ENCODE results near the gene NKD1. TPM values are rescaled to one million over a fixed set of nuclear protein-coding genes. Genes with fewer than 3 reads are reported as not detected.

The NKD1 gene
- total and polyA plus RNA-seq, 2 of the 8 experiments (the other 6 are each of a cell fraction or from before 2014, with no cell fraction given), result 0.70 to 4.5 TPM

DNA sequence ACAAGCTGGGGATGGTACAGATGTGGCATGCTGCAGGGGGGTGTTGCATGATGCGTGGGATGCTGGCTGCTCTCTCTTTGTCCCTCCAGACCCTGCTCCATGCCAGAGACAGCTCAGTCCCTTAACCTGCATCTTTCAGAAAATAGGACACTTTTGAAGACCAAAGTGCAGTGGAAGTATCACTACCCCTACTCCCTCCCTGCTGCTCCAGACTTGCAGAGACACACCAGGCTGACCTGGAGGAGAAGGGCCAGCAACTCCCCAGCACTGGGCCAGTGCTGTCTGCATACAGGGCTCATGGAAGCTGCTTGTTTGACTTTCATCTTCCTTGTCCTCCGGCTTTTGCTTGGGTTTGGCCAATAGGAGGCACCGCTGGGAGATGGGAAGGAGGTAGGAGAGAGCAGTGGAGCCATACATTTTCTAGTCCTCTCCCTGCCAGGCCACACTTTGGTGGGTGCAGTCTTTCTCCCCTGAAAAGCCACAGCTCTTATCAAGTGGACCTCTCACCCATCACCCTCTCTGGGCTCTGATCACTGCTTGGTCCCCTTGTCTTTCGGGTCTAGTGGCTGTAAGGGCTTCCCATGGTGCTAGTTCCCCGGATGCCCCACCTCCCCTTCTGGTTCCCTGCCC is 46.1 kb upstream of the NKD1 start:
- Histone ChIP-seq H3K18ac (ENCODE audit: extremely low read depth, low read length) (no peak overlapping the region), H4K91ac (replicated peaks; ENCODE audit: insufficient read length, low read length) (no peak overlapping the region), H3K14ac (ENCODE audit: insufficient read length) (no peak overlapping the region), H3K9ac (replicated peaks in 1 of 4; ENCODE audit: extremely low read depth in 1 of 4, low read depth in 3 of 4, low read length in 3 of 4) (no peak overlapping the region), H4K20me1 (replicated peaks in 1 of 2; ENCODE audit: control insufficient read depth in 1 of 2, insufficient read depth in 2 of 2, low read length in 2 of 2) (no peaks in the 10 kb centered on the region), H2BK5ac (ENCODE audit: low read depth, low read length) (no peak overlapping the region), H3K9me3 (ENCODE audit: insufficient read depth in 2 of 2, low read depth in 1 of 2, low read length in 1 of 2) (no peaks in the 10 kb centered on the region), H3K27me3 (replicated peaks in 1 of 4; ENCODE audit: control insufficient read depth in 3 of 4, extremely low read depth in 1 of 4, insufficient read depth in 3 of 4, low read length in 3 of 4) (no peaks in the 10 kb centered on the region), H3K4ac (replicated peaks; ENCODE audit: insufficient read length, low read depth, low read length) (no peak overlapping the region), H3K4me3 (ENCODE audit: extremely low read depth in 1 of 4, insufficient read depth in 2 of 4, low read depth in 3 of 4, low read length in 4 of 4) (no peak overlapping the region), H2AK5ac (ENCODE audit: low read depth, low read length) (no peak overlapping the region), H3K56ac (replicated peaks; ENCODE audit: insufficient read length, low read depth, low read length) (no peak overlapping the region), H3K27ac (ENCODE audit: low read depth, low read length) (no peak overlapping the region), H2BK12ac (ENCODE audit: low read depth, low read length) (no peak overlapping the region; the same call in 1 of the 2 replicates), H3K4me1 (replicated peaks in 1 of 4; ENCODE audit: control insufficient read depth in 3 of 4, insufficient read depth in 4 of 4, low read length in 3 of 4) (peaks cover 0 to 5% (median 2%) of the 10 kb centered on the region in 4 experiments; a peak in 4 of 7 replicates), H3K23ac (ENCODE audit: insufficient read length) (no peak overlapping the region), H2BK15ac (ENCODE audit: low read length) (no peak overlapping the region), H3K79me2 (ENCODE audit: control insufficient read depth in 1 of 2, insufficient read depth in 2 of 2, low read length in 2 of 2) (no peaks in the 10 kb centered on the region), H3K23me2 (ENCODE audit: low read depth, low read length) (no peaks in the 10 kb centered on the region), H4K8ac (ENCODE audit: extremely low read depth, insufficient read depth, low read length) (no peak overlapping the region), H4K5ac (ENCODE audit: insufficient read length, low read depth, low read length) (no peak overlapping the region), H2BK20ac (ENCODE audit: low read length) (0 out of 2 replicates have a peak overlapping the region, but pooled peaks have one; percentile 13), H3K4me2 (ENCODE audit: insufficient read depth in 1 of 2, low read depth in 2 of 2, low read length in 2 of 2) (no peak overlapping the region), H2AFZ (ENCODE audit: low read length) (no peak overlapping the region), H3K36me3 (ENCODE audit: control insufficient read depth in 2 of 4, insufficient read depth in 4 of 4, low read length in 3 of 4) (no peaks in the 10 kb centered on the region), H3K79me1 (ENCODE audit: low read depth, low read length) (no peaks in the 10 kb centered on the region), H2BK120ac (replicated peaks; ENCODE audit: low read depth, low read length) (no peak overlapping the region)
- ChIA-PET CTCF (ENCODE audit: partially characterized antibody) (interaction anchor here (1.2 to 1.7 kb wide), 3 partner anchors 8 to 52 kb away, joined by 3 to 5 read pairs (median 3); no protein-coding TSS in a partner anchor), POLR2A (ENCODE audit: partially characterized antibody) (interaction anchor here (0.6 kb wide), 1 partner anchor 8 kb away, joined by 3 read pairs; no protein-coding TSS in a partner anchor)
- no peak for DNase-seq (ENCODE audit: low read depth in 1 of 2, low spot score in 2 of 2)
- FAIRE-seq, result no peak
- 87% methylated on average over 5 of the region's 5 CpGs; no CpG with 5 or more reads in 1 of the 2 experiments for WGBS, 2 experiments (ENCODE audit: extremely low coverage in 1 of 2, insufficient coverage in 1 of 2, insufficient read length in 1 of 2, insufficient replicate concordance in 2 of 2, low coverage in 1 of 2, low lambda C conversion rate in 2 of 2, missing lambda C conversion rate in 1 of 2)
- TF ChIP-seq POU5F1 (IDR thresholded peaks at IDR 0.05; ENCODE audit: low read depth, low read length), result no peak
- TF ChIP-seq, protein P1, sequence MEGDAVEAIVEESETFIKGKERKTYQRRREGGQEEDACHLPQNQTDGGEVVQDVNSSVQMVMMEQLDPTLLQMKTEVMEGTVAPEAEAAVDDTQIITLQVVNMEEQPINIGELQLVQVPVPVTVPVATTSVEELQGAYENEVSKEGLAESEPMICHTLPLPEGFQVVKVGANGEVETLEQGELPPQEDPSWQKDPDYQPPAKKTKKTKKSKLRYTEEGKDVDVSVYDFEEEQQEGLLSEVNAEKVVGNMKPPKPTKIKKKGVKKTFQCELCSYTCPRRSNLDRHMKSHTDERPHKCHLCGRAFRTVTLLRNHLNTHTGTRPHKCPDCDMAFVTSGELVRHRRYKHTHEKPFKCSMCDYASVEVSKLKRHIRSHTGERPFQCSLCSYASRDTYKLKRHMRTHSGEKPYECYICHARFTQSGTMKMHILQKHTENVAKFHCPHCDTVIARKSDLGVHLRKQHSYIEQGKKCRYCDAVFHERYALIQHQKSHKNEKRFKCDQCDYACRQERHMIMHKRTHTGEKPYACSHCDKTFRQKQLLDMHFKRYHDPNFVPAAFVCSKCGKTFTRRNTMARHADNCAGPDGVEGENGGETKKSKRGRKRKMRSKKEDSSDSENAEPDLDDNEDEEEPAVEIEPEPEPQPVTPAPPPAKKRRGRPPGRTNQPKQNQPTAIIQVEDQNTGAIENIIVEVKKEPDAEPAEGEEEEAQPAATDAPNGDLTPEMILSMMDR (IDR thresholded peaks at IDR 0.05; ENCODE audit: control extremely low read depth in 1 of 3, insufficient read depth in 1 of 3, low read depth in 1 of 3, low read length in 3 of 3), result peak in 1 of 3 experiments; percentile 7; a peak in 1 of 4 replicates

All from H1 (cell line).